Right ventricle myocardium superior (tissue), 1 donor: ENCODE data around the gene DPPA3. TPM values are rescaled to one million over a fixed set of nuclear protein-coding genes. Genes with fewer than 3 reads are reported as not detected.
"Not testable (repeated sequence)": the region's sequence is repeated elsewhere in the genome, so short reads cannot be mapped to it uniquely, and the experiment has no call there.

Experiments used
- ATAC-seq: fragments of 200-7000 bp; cut with Tn5 transposase; one replicate; pipeline ENCODE4 v1.9.1; 2020; ENCODE audit warnings: mild to moderate bottlenecking; ENCODE audit not compliant: poor library complexity
- DNase-seq: peaks from one replicate; pipeline ENCODE4 v3.0.0-alpha.2; 2020
- intact Hi-C: fragments of 100-400 bp; cut with DNase I; formaldehyde crosslinking; loops from one replicate; pipeline ENCODE4 v1.11.2; 2022
- total RNA-seq: library from RNA; stranded (reverse); fragmentation: NEBNext Ultra II Directional; extraction: Animal tissue kit (Norgen Biotek cat#: 25700); gene quantifications from one replicate; pipeline ENCODE4 v1.2.1, GENCODE V29; 2021
- donor health status: DM: no; HTN: yes; CAD: no; lungs with severe emphysema.

Gene DPPA3
- total RNA-seq, 1 donor from 2014 or later: not detected

- no peak for DNase-seq
- no peak for ATAC-seq
- intact Hi-C loops: no loop called here
Observed at GRCh38 chr12:7719946-7720730, 8.9 kb downstream of the DPPA3 start.

GRCh38 chr12:7723926-7724325 lies 12.7 kb downstream of the DPPA3 start:
- no peak for DNase-seq
- intact Hi-C loops: no loop called here
- ATAC-seq: no peak

- intact Hi-C loops: no loop called here
- no peak for DNase-seq
- ATAC-seq: no peak
Observed at GRCh38 chr12:7729746-7730145, 18.5 kb downstream of the DPPA3 start.

- DNase-seq, ATAC-seq, intact Hi-C loops: not testable (repeated sequence)
Observed at GRCh38 chr12:7730984-7731383, 19.8 kb downstream of the DPPA3 start.

- ATAC-seq (no peak), DNase-seq (no peak)
- intact Hi-C loops: no loop called here
Observed at GRCh38 chr12:7731486-7731885, 20.3 kb downstream of the DPPA3 start.

- DNase-seq: no peak
- ATAC-seq: no peak
- intact Hi-C loops: no loop called here
Observed at GRCh38 chr12:7732993-7733392, 21.8 kb downstream of the DPPA3 start.

- intact Hi-C loops: no loop called here
Observed at GRCh38 chr12:7747246-7747645, 36.0 kb downstream of the DPPA3 start, which contains the start of gene CLEC4C. TSS of gene CLEC4C (minus strand) at chr12:7747375. CDS start at chr12:7747348, 27 bp downstream.

GRCh38 chr12:7748852-7749251 lies 37.6 kb downstream of the DPPA3 start:
- no peak for ATAC-seq
- intact Hi-C loops: no loop called here
- no peak for DNase-seq

More at GRCh38 chr12:7747246-7747645, 36.0 kb downstream of the DPPA3 start, which contains the start of gene CLEC4C:
- ATAC-seq: no peak
- no peak for DNase-seq

- DNase-seq: no peak
- intact Hi-C loops: no loop called here
- ATAC-seq: no peak
Observed at GRCh38 chr12:7749442-7749841, 38.2 kb downstream of the DPPA3 start.

- ATAC-seq: no peak
- intact Hi-C loops: no loop called here
- no peak for DNase-seq
Observed at GRCh38 chr12:7750350-7750749, 39.1 kb downstream of the DPPA3 start.

GRCh38 chr12:7751394-7751793 lies 40.2 kb downstream of the DPPA3 start:
- intact Hi-C loops: no loop called here
- ATAC-seq (no peak), DNase-seq (no peak)

- DNase-seq, ATAC-seq, intact Hi-C loops: not testable (repeated sequence)
Observed at GRCh38 chr12:7751941-7752922, 41.0 kb downstream of the DPPA3 start.

- intact Hi-C loops, ATAC-seq: not testable (repeated sequence)
Observed at GRCh38 chr12:7755668-7756067, 44.4 kb downstream of the DPPA3 start.

GRCh38 chr12:7756993-7757392 lies 45.8 kb downstream of the DPPA3 start:
- intact Hi-C loops: no loop called here
- ATAC-seq: no peak
- DNase-seq: no peak

More at GRCh38 chr12:7755668-7756067, 44.4 kb downstream of the DPPA3 start:
- DNase-seq: not testable (repeated sequence)

- intact Hi-C loops: no loop called here
Observed at GRCh38 chr12:7758766-7759140, 47.5 kb downstream of the DPPA3 start.

More at GRCh38 chr12:7758766-7759140, 47.5 kb downstream of the DPPA3 start:
- ATAC-seq (no peak), DNase-seq (no peak)

Other genes with a start within 250 kb of the DPPA3 start
- 72.0 TPM for gene CD163, start 207.7 kb upstream of the DPPA3 start, total RNA-seq
- gene APOBEC1, start 45.5 kb upstream of the DPPA3 start, total RNA-seq: not detected
- gene GDF3, start 15.7 kb upstream of the DPPA3 start, total RNA-seq: not detected
- gene CLEC4C, start 35.9 kb downstream of the DPPA3 start, total RNA-seq: not detected
- not detected for gene NANOGNB, start 53.8 kb downstream of the DPPA3 start, total RNA-seq
- gene NANOG, start 78.0 kb downstream of the DPPA3 start, total RNA-seq: not detected
- gene SLC2A14, start 161.5 kb downstream of the DPPA3 start, total RNA-seq: not detected
- gene SLC2A3, start 224.8 kb downstream of the DPPA3 start, total RNA-seq: 8.8 TPM